HEK293 (cell line): ENCODE results near the gene ITGA5.

Experiments
- CTCF ChIA-PET: fragments of 350-600 bp; formaldehyde crosslinking; extraction: SDS; loops from one replicate; lab custom pipeline; 2021; ENCODE audit warnings: antibody characterized with exemption; lab: Yijun Ruan, JAX
- POLR2A ChIA-PET: fragments of 300-600 bp; formaldehyde crosslinking; extraction: SDS; loops from one replicate; lab custom pipeline; 2020; ENCODE audit warnings: antibody characterized with exemption, inconsistent platforms; lab: Yijun Ruan, JAX
- H3K27ac ChIP-seq: fragments of 200-500 bp; sonication (Bioruptor generic); 2 replicates; pipeline ENCODE4 v1.5.1; 2014; ENCODE audit warnings: low read depth, low read length, control low read depth, inconsistent platforms; ENCODE audit errors: extremely low read depth
- H3K36me3 ChIP-seq, 2 experiments: fragments of 200-500 bp in 1 of 2; sonication (Bioruptor generic) in 1 of 2; 1 replicate in 1 of 2; 2 replicates in 1 of 2; pipeline ENCODE4 v1.5.1; 2014 to 2017; ENCODE audit warnings: inconsistent platforms in 2 of 2, low read length in 2 of 2; ENCODE audit not compliant: control insufficient read depth in 2 of 2, insufficient read depth in 1 of 2
- H3K4me1 ChIP-seq: fragments of 200-500 bp; sonication (Bioruptor generic); 2 replicates; pipeline ENCODE4 v1.5.1; 2014; ENCODE audit warnings: mild to moderate bottlenecking, low read length, inconsistent platforms; ENCODE audit not compliant: control insufficient read depth, insufficient read depth
- H3K4me3 ChIP-seq: 2 replicates; pipeline ENCODE4 v1.5.1; 2011; ENCODE audit warnings: low read depth, mild to moderate bottlenecking, control low read depth, low read length, moderate library complexity
- H3K9me3 ChIP-seq: fragments of 200-500 bp; sonication (Bioruptor generic); 2 replicates; pipeline ENCODE4 v1.5.1; 2014; ENCODE audit warnings: low read depth, low read length, inconsistent platforms; ENCODE audit not compliant: control insufficient read depth, insufficient read depth
- BCL11B ChIP-seq: fragments of 450-650 bp; formaldehyde crosslinking; IDR thresholded peaks from 2 replicates; pipeline ENCODE4 v1.5.1; 2016; ENCODE audit warnings: low read depth, missing biosample characterization, missing genetic modification characterization
- FEZF1 ChIP-seq: fragments of 450-650 bp; formaldehyde crosslinking; IDR thresholded peaks from 2 replicates; pipeline ENCODE4 v1.5.1; 2016; ENCODE audit warnings: missing biosample characterization, missing genetic modification characterization
- HOXD13 ChIP-seq: sonication (generic); formaldehyde crosslinking; IDR thresholded peaks from 2 replicates; pipeline ENCODE4 v1.8.0; 2022; ENCODE audit warnings: missing genetic modification reagents, borderline replicate concordance
- KLF8 ChIP-seq: fragments of 450-650 bp; formaldehyde crosslinking; IDR thresholded peaks from 2 replicates; pipeline ENCODE4 v1.5.1; 2016; ENCODE audit warnings: missing biosample characterization, missing genetic modification characterization
- MEIS1 ChIP-seq: sonication (generic); formaldehyde crosslinking; IDR thresholded peaks from 2 replicates; pipeline ENCODE4 v1.8.1; 2022; ENCODE audit warnings: missing genetic modification reagents, mild to moderate bottlenecking, borderline replicate concordance
- OSR2 ChIP-seq: fragments of 450-650 bp; formaldehyde crosslinking; IDR thresholded peaks from 2 replicates; pipeline ENCODE4 v1.5.1; 2016; ENCODE audit warnings: missing biosample characterization, missing genetic modification characterization
- TCF7L2 ChIP-seq: IDR thresholded peaks from 2 replicates; pipeline ENCODE4 v1.6.1; 2011; ENCODE audit warnings: low read depth, mild to moderate bottlenecking, inconsistent platforms, low read length, moderate library complexity, borderline replicate concordance
- YY1 ChIP-seq: fragments of 450-650 bp; formaldehyde crosslinking; IDR thresholded peaks from 2 replicates; pipeline ENCODE4 v1.5.1; 2018; ENCODE audit warnings: missing biosample characterization, missing genetic modification characterization
- ZFP37 ChIP-seq: fragments of 450-650 bp; formaldehyde crosslinking; IDR thresholded peaks from 2 replicates; pipeline ENCODE4 v1.5.1; 2016; ENCODE audit warnings: missing biosample characterization, missing genetic modification characterization
- ZNF155 ChIP-seq: fragments of 450-650 bp; formaldehyde crosslinking; IDR thresholded peaks from 2 replicates; pipeline ENCODE4 v1.5.1; 2016; ENCODE audit warnings: missing biosample characterization, missing genetic modification characterization
- ZNF174 ChIP-seq: fragments of 450-650 bp; formaldehyde crosslinking; IDR thresholded peaks from 2 replicates; pipeline ENCODE4 v1.5.0; 2017; ENCODE audit warnings: missing biosample characterization, mild to moderate bottlenecking, missing genetic modification characterization
- ZNF324 ChIP-seq: fragments of 450-650 bp; formaldehyde crosslinking; IDR thresholded peaks from 2 replicates; pipeline ENCODE4 v1.5.1; 2016; ENCODE audit warnings: missing biosample characterization, missing genetic modification characterization
- ZNF335 ChIP-seq: fragments of 450-650 bp; formaldehyde crosslinking; conservative IDR thresholded peaks from 2 replicates; pipeline ENCODE4 v1.5.1; 2016; ENCODE audit warnings: missing biosample characterization, missing genetic modification characterization
- ZNF423 ChIP-seq: fragments of 450-650 bp; formaldehyde crosslinking; IDR thresholded peaks from 2 replicates; pipeline ENCODE4 v1.5.1; 2016; ENCODE audit warnings: missing biosample characterization, missing genetic modification characterization
- ZNF530 ChIP-seq: fragments of 450-650 bp; formaldehyde crosslinking; IDR thresholded peaks from 2 replicates; pipeline ENCODE4 v1.5.1; 2016; ENCODE audit warnings: low read depth, missing biosample characterization, missing genetic modification characterization
- ZNF629 ChIP-seq: fragments of 450-650 bp; formaldehyde crosslinking; IDR thresholded peaks from 2 replicates; pipeline ENCODE4 v1.5.1; 2017; ENCODE audit warnings: missing biosample characterization, missing genetic modification characterization
- ZNF677 ChIP-seq: fragments of 450-650 bp; IDR thresholded peaks from 2 replicates; pipeline ENCODE4 v1.5.0; 2018; ENCODE audit warnings: missing biosample characterization, mild to moderate bottlenecking, missing genetic modification characterization, moderate library complexity
- ZNF747 ChIP-seq: fragments of 450-650 bp; formaldehyde crosslinking; IDR thresholded peaks from 2 replicates; pipeline ENCODE4 v1.5.1; 2016; ENCODE audit warnings: missing biosample characterization, missing genetic modification characterization
- ZNF76 ChIP-seq: fragments of 450-650 bp; formaldehyde crosslinking; IDR thresholded peaks from 2 replicates; pipeline ENCODE4; 2016; ENCODE audit warnings: low read depth, missing biosample characterization, missing genetic modification characterization, borderline replicate concordance
- ZSCAN30 ChIP-seq: fragments of 450-650 bp; IDR thresholded peaks from 2 replicates; pipeline ENCODE4 v1.5.1; 2018; ENCODE audit warnings: missing biosample characterization, mild to moderate bottlenecking, missing genetic modification characterization, moderate library complexity
- TF ChIP-seq, protein P1 (sequence below): fragments of 450-650 bp; formaldehyde crosslinking; IDR thresholded peaks from 2 replicates; pipeline ENCODE4 v1.5.1; 2016; ENCODE audit warnings: missing biosample characterization, missing genetic modification characterization
- TF ChIP-seq, protein P2 (sequence below): fragments of 450-650 bp; formaldehyde crosslinking; IDR thresholded peaks from 2 replicates; pipeline ENCODE4 v1.5.1; 2017; ENCODE audit warnings: missing biosample characterization, missing genetic modification characterization
- TF ChIP-seq, protein P3 (sequence below): fragments of 450-650 bp; IDR thresholded peaks from 2 replicates; pipeline ENCODE4 v1.5.1; 2018; ENCODE audit warnings: missing biosample characterization, mild to moderate bottlenecking, missing genetic modification characterization
- TF ChIP-seq, protein P4 (sequence below): fragments of 450-650 bp; formaldehyde crosslinking; IDR thresholded peaks from 2 replicates; pipeline ENCODE4 v1.5.1; 2016; ENCODE audit warnings: missing biosample characterization, missing genetic modification characterization
- TF ChIP-seq, protein P5 (sequence below): fragments of 450-650 bp; formaldehyde crosslinking; IDR thresholded peaks from 2 replicates; pipeline ENCODE4 v1.5.1; 2016; ENCODE audit warnings: missing biosample characterization, missing genetic modification characterization
- TF ChIP-seq, protein P6 (sequence below): fragments of 450-650 bp; formaldehyde crosslinking; IDR thresholded peaks from 2 replicates; pipeline ENCODE4 v1.5.1; 2016; ENCODE audit warnings: missing biosample characterization, missing genetic modification characterization

The ITGA5 gene

DNA sequence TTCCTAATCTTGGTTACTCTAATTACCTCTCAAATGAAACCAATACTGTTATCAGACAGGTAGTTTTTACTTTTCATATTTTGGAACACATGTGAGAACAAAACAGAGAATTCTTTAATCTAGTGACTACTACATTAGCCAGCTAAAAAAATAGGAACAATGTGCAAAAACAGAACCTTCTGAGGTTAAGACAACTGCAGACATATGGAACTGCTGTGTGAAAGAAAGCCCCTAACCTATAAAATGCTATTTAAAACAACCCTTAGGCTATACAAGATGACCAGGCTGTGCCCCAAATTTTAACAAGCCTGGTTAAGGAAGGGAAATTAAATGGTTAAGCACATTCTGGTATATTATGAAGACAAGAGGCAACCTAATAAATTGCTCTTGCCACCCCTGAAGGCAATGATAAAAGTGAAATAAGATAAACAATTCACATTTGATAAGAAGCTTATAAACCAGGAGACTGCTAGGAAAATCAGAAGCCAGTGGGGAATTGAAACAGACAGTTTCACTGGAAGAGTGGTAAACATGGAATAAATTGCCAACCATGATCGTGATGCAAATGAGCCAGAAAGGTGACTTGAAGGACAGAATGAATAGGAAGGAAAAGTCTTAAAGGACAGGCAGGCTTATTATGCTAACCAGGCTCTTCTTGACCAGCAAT is 46.9 kb upstream of the ITGA5 start:
- Histone ChIP-seq H3K36me3 (no peaks in the 10 kb centered on the region), H3K9me3 (no peaks in the 10 kb centered on the region), H3K27ac (no peak overlapping the region), H3K4me1 (peaks cover 31% of the 10 kb centered on the region), H3K4me3 (no peak overlapping the region)
- ChIA-PET CTCF (interaction anchor here (3.6 kb wide), 1 partner anchor 66 kb away, joined by 18 read pairs; no protein-coding TSS in a partner anchor), POLR2A (no interaction called here)
- no peak for TF ChIP-seq YY1 (tag by site-specific recombination)
- TF ChIP-seq TCF7L2: no peak
- TF ChIP-seq ZNF76 (tag by site-specific recombination): no peak
- TF ChIP-seq, protein P1, sequence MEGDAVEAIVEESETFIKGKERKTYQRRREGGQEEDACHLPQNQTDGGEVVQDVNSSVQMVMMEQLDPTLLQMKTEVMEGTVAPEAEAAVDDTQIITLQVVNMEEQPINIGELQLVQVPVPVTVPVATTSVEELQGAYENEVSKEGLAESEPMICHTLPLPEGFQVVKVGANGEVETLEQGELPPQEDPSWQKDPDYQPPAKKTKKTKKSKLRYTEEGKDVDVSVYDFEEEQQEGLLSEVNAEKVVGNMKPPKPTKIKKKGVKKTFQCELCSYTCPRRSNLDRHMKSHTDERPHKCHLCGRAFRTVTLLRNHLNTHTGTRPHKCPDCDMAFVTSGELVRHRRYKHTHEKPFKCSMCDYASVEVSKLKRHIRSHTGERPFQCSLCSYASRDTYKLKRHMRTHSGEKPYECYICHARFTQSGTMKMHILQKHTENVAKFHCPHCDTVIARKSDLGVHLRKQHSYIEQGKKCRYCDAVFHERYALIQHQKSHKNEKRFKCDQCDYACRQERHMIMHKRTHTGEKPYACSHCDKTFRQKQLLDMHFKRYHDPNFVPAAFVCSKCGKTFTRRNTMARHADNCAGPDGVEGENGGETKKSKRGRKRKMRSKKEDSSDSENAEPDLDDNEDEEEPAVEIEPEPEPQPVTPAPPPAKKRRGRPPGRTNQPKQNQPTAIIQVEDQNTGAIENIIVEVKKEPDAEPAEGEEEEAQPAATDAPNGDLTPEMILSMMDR (tag by site-specific recombination): no peak
- TF ChIP-seq ZNF629: no peak
- peak; percentile 70 for TF ChIP-seq FEZF1 (tag by site-specific recombination)
- peak; percentile 17; the same call in 1 of the 2 replicates for TF ChIP-seq HOXD13
- no peak for TF ChIP-seq ZNF324
- TF ChIP-seq, protein P2, sequence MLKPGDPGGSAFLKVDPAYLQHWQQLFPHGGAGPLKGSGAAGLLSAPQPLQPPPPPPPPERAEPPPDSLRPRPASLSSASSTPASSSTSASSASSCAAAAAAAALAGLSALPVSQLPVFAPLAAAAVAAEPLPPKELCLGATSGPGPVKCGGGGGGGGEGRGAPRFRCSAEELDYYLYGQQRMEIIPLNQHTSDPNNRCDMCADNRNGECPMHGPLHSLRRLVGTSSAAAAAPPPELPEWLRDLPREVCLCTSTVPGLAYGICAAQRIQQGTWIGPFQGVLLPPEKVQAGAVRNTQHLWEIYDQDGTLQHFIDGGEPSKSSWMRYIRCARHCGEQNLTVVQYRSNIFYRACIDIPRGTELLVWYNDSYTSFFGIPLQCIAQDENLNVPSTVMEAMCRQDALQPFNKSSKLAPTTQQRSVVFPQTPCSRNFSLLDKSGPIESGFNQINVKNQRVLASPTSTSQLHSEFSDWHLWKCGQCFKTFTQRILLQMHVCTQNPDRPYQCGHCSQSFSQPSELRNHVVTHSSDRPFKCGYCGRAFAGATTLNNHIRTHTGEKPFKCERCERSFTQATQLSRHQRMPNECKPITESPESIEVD (tag by site-specific recombination): peak; percentile 62
- TF ChIP-seq ZSCAN30: no peak
- no peak for TF ChIP-seq MEIS1 (CRISPR knock-in tag)
- no peak for TF ChIP-seq ZNF155 (tag by site-specific recombination)
- no peak for TF ChIP-seq ZNF174 (tag by site-specific recombination)
- TF ChIP-seq ZNF530 (tag by site-specific recombination): no peak
- no peak; the same call in 1 of the 2 replicates for TF ChIP-seq ZNF335 (tag by site-specific recombination)
- TF ChIP-seq, protein P3, sequence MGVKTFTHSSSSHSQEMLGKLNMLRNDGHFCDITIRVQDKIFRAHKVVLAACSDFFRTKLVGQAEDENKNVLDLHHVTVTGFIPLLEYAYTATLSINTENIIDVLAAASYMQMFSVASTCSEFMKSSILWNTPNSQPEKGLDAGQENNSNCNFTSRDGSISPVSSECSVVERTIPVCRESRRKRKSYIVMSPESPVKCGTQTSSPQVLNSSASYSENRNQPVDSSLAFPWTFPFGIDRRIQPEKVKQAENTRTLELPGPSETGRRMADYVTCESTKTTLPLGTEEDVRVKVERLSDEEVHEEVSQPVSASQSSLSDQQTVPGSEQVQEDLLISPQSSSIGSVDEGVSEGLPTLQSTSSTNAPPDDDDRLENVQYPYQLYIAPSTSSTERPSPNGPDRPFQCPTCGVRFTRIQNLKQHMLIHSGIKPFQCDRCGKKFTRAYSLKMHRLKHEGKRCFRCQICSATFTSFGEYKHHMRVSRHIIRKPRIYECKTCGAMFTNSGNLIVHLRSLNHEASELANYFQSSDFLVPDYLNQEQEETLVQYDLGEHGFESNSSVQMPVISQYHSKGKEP (tag by site-specific recombination): no peak
- no peak for TF ChIP-seq BCL11B (tag by site-specific recombination)
- TF ChIP-seq KLF8 (tag by site-specific recombination): no peak
- no peak for TF ChIP-seq ZNF747 (tag by site-specific recombination)
- TF ChIP-seq OSR2 (tag by site-specific recombination): no peak; the same call in 1 of the 2 replicates
- TF ChIP-seq, protein P4, sequence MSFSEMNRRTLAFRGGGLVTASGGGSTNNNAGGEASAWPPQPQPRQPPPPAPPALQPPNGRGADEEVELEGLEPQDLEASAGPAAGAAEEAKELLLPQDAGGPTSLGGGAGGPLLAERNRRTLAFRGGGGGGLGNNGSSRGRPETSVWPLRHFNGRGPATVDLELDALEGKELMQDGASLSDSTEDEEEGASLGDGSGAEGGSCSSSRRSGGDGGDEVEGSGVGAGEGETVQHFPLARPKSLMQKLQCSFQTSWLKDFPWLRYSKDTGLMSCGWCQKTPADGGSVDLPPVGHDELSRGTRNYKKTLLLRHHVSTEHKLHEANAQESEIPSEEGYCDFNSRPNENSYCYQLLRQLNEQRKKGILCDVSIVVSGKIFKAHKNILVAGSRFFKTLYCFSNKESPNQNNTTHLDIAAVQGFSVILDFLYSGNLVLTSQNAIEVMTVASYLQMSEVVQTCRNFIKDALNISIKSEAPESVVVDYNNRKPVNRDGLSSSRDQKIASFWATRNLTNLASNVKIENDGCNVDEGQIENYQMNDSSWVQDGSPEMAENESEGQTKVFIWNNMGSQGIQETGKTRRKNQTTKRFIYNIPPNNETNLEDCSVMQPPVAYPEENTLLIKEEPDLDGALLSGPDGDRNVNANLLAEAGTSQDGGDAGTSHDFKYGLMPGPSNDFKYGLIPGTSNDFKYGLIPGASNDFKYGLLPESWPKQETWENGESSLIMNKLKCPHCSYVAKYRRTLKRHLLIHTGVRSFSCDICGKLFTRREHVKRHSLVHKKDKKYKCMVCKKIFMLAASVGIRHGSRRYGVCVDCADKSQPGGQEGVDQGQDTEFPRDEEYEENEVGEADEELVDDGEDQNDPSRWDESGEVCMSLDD: no peak
- TF ChIP-seq, protein P5, sequence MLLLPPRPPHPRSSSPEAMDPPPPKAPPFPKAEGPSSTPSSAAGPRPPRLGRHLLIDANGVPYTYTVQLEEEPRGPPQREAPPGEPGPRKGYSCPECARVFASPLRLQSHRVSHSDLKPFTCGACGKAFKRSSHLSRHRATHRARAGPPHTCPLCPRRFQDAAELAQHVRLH (tag by site-specific recombination): 0 out of 2 replicates have a peak, but pooled peaks have one; percentile 63
- TF ChIP-seq ZNF423: peak; percentile 24; the same call in 1 of the 2 replicates
- TF ChIP-seq ZNF677 (tag by site-specific recombination): no peak
- TF ChIP-seq ZFP37 (tag by site-specific recombination): no peak
- TF ChIP-seq, protein P6, sequence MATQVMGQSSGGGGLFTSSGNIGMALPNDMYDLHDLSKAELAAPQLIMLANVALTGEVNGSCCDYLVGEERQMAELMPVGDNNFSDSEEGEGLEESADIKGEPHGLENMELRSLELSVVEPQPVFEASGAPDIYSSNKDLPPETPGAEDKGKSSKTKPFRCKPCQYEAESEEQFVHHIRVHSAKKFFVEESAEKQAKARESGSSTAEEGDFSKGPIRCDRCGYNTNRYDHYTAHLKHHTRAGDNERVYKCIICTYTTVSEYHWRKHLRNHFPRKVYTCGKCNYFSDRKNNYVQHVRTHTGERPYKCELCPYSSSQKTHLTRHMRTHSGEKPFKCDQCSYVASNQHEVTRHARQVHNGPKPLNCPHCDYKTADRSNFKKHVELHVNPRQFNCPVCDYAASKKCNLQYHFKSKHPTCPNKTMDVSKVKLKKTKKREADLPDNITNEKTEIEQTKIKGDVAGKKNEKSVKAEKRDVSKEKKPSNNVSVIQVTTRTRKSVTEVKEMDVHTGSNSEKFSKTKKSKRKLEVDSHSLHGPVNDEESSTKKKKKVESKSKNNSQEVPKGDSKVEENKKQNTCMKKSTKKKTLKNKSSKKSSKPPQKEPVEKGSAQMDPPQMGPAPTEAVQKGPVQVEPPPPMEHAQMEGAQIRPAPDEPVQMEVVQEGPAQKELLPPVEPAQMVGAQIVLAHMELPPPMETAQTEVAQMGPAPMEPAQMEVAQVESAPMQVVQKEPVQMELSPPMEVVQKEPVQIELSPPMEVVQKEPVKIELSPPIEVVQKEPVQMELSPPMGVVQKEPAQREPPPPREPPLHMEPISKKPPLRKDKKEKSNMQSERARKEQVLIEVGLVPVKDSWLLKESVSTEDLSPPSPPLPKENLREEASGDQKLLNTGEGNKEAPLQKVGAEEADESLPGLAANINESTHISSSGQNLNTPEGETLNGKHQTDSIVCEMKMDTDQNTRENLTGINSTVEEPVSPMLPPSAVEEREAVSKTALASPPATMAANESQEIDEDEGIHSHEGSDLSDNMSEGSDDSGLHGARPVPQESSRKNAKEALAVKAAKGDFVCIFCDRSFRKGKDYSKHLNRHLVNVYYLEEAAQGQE (tag by site-specific recombination): no peak
